HL-60 (cell line): ENCODE results near the gene TRIM32.

Experiments
- DNase-seq, 2 experiments: peaks; one replicate each; pipeline ENCODE4 v3.0.0-alpha.2; 2010 to 2020; ENCODE audit warnings: low read depth in 1 of 2, low spot score in 1 of 2
- H3K27ac ChIP-seq: fragments of 250-450 bp; sonication (Bioruptor Pico); replicated peaks from 2 replicates; pipeline ENCODE4 v1.5.1; 2020; ENCODE audit warnings: mild to moderate bottlenecking, moderate library complexity
- H3K27me3 ChIP-seq: fragments of 250-450 bp; sonication (Bioruptor Pico); 2 replicates; pipeline ENCODE4 v1.5.1; 2021; ENCODE audit warnings: mild to moderate bottlenecking, moderate library complexity; ENCODE audit not compliant: insufficient read depth, poor library complexity, severe bottlenecking
- H3K4me3 ChIP-seq: replicated peaks from 2 replicates; pipeline ENCODE4 v1.5.1; 2011; ENCODE audit warnings: mild to moderate bottlenecking, control low read depth, low read length; ENCODE audit not compliant: insufficient read depth
- CTCF ChIP-seq: IDR thresholded peaks from one replicate; pipeline ENCODE4 v1.5.1; 2011; ENCODE audit warnings: low read length, control low read depth, inconsistent platforms; ENCODE audit not compliant: insufficient read depth
- GABPA ChIP-seq: IDR thresholded peaks from 2 replicates; pipeline ENCODE4 v1.6.1; 2012; ENCODE audit warnings: low read depth
- POLR2AphosphoS5 ChIP-seq: IDR thresholded peaks from 2 replicates; pipeline ENCODE4 v1.6.1; 2012; ENCODE audit warnings: low read depth
- REST ChIP-seq: IDR thresholded peaks from 2 replicates; pipeline ENCODE4 v1.6.1; 2012; ENCODE audit warnings: low read depth; ENCODE audit not compliant: insufficient replicate concordance
- SPI1 ChIP-seq: IDR thresholded peaks from 2 replicates; pipeline ENCODE4 v1.6.1; 2012; ENCODE audit warnings: low read depth, mild to moderate bottlenecking, borderline replicate concordance

Gene TRIM32

DNA sequence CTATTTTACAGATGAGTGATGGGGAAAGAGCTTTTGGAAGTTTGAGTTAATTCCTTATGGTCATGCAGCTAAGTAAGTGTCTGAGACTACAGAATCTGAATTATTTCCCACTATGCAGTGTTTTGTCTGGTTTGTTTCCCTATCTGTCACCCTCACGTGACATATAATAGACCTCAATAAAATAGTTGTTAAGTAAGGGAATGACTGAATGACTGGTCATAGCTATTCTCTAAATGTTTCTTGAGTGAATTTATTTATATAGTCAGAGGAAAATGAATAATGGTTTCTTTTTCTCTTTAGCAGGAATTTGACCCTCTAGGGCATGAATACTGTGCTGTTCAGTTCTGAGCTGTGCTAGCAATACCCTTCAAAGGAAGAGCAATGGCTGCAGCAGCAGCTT, 10.3 kb downstream of the TRIM32 start:
- H3K4me3 ChIP-seq = no peak overlapping the region
- TF ChIP-seq CTCF (no peak), GABPA (no peak), SPI1 (no peak), POLR2AphosphoS5 (no peak)
- no peak overlapping the region for H3K27ac ChIP-seq
- H3K27me3 ChIP-seq = no peaks in the 10 kb centered on the region
- no peak for DNase-seq

DNA sequence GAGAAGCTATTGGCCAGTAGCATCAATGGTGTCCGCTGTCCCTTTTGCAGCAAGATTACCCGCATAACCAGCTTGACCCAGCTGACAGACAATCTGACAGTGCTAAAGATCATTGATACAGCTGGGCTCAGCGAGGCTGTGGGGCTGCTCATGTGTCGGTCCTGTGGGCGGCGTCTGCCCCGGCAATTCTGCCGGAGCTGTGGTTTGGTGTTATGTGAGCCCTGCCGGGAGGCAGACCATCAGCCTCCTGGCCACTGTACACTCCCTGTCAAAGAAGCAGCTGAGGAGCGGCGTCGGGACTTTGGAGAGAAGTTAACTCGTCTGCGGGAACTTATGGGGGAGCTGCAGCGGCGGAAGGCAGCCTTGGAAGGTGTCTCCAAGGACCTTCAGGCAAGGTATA, 10.8 kb downstream of the TRIM32 start:
- no peak for DNase-seq
- Histone ChIP-seq H3K27me3 (no peaks in the 10 kb centered on the region), H3K4me3 (no peak overlapping the region), H3K27ac (no peak overlapping the region)
- TF ChIP-seq REST (no peak), GABPA (no peak), CTCF (no peak), SPI1 (no peak), POLR2AphosphoS5 (no peak)

DNA sequence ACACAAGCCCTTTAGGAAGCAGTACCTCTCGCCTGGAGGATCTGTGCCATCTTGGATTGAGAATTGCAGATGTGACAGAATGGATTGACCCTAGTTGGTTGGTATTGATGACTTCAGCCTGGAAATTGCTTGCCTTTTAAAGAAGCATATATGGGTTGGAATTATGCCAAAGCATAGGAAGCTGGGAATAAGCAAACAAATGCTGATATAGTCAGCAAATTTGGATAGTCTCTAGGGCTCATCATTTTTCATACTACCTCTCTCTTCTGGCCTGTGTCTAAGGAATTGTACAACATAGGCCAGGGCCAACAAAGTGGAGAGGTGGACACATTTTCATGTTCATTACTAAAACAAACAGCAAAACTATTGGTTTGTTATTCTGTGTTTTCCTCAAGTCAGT, 13.2 kb downstream of the TRIM32 start:
- DNase-seq = no peak
- no peak overlapping the region for H3K4me3 ChIP-seq
- no peaks in the 10 kb centered on the region for H3K27me3 ChIP-seq
- no peak overlapping the region for H3K27ac ChIP-seq
- TF ChIP-seq CTCF (no peak), REST (no peak), GABPA (no peak), POLR2AphosphoS5 (no peak), SPI1 (no peak)
